Spinal cord (tissue), 10 donors: ENCODE measurements around the gene RIMBP2. TPM values are rescaled to one million over a fixed set of nuclear protein-coding genes. Genes with fewer than 3 reads are reported as not detected.

Experiments used
- DNase-seq, 6 donors: peaks; one replicate each; pipeline versions ENCODE4 v3.0.0 to v3.0.0-alpha.2; 2013 to 2015; ENCODE audit warnings: low spot score in 6 of 6, low read depth in 4 of 6
- H3K27ac ChIP-seq: one replicate; pipeline ENCODE4 v1.5.1; 2013; ENCODE audit warnings: low read depth, low read length, control low read depth
- H3K27me3 ChIP-seq: one replicate; pipeline ENCODE4 v1.6.1; 2013; ENCODE audit warnings: low read length; ENCODE audit not compliant: control insufficient read depth, insufficient read depth
- H3K36me3 ChIP-seq: one replicate; pipeline ENCODE4 v1.6.1; 2013; ENCODE audit warnings: low read length; ENCODE audit not compliant: control insufficient read depth, insufficient read depth
- H3K4me1 ChIP-seq: one replicate; pipeline ENCODE4 v1.6.1; 2013; ENCODE audit warnings: low read length; ENCODE audit not compliant: control insufficient read depth, insufficient read depth
- H3K4me3 ChIP-seq: one replicate; pipeline ENCODE4 v1.5.1; 2013; ENCODE audit warnings: low read depth, low read length, control low read depth
- H3K9me3 ChIP-seq: one replicate; pipeline ENCODE4 v1.6.1; 2013; ENCODE audit warnings: low read length; ENCODE audit not compliant: control insufficient read depth, insufficient read depth
- WGBS: methylation state at CpG from one replicate; pipeline ENCODE4 v1.1.5; 2013; ENCODE audit warnings: missing lambda C conversion rate; ENCODE audit not compliant: insufficient coverage; 5-methylcytosine and 5-hydroxymethylcytosine counted together
- polyA plus RNA-seq, 2 donors: library from polyadenylated mRNA; unstranded; fragments of 120-200 nt; gene quantifications; one replicate each; pipeline ENCODE4 v1.2.1, GENCODE V29; 2013; ENCODE audit not compliant: insufficient read length in 2 of 2
- total RNA-seq, 2 donors: library from RNA; depleted of rRNA in 1 of 2; stranded (reverse); fragments of 120-200 nt in 1 of 2; fragments of >200 nt in 1 of 2; gene quantifications; one replicate each; pipeline versions ENCODE4 v1.2.3 to v1.2.4, GENCODE V29; 2013 to 2014
- donor health status: healthy.

Gene RIMBP2
- total and polyA plus RNA-seq, 4 donors = 11.4 to 37.3 (median 27.5) TPM

DNA sequence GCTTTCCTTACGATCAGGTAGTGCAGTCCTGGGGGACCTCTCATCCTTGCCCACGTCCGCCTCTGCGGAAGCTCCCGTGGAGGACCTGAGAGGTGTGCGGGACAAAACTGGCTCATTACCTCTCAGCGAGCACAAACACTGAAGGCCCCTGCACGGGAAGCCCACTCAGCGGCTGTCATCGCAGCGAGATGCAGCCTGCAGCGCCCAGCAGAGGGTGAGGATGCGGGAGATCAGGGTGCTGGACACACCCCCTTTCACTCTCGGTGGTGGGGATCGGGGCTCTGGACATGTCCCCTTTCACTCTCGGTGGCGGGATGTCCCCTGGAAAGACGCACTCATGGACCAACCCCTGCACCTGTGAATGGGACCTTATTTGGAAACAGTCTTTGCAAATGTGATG is 266.8 kb downstream of the RIMBP2 start:
- WGBS = 85% methylated on average over 15 of the region's 18 CpGs
- no peak overlapping the region for H3K4me3 ChIP-seq
- no peaks in the 10 kb centered on the region for H3K4me1 ChIP-seq
- H3K36me3 ChIP-seq = peaks cover 75% of the 10 kb centered on the region
- no peaks in the 10 kb centered on the region for H3K9me3 ChIP-seq
- H3K27ac ChIP-seq = no peak overlapping the region
- H3K27me3 ChIP-seq = no peaks in the 10 kb centered on the region
- DNase-seq = no peak

DNA sequence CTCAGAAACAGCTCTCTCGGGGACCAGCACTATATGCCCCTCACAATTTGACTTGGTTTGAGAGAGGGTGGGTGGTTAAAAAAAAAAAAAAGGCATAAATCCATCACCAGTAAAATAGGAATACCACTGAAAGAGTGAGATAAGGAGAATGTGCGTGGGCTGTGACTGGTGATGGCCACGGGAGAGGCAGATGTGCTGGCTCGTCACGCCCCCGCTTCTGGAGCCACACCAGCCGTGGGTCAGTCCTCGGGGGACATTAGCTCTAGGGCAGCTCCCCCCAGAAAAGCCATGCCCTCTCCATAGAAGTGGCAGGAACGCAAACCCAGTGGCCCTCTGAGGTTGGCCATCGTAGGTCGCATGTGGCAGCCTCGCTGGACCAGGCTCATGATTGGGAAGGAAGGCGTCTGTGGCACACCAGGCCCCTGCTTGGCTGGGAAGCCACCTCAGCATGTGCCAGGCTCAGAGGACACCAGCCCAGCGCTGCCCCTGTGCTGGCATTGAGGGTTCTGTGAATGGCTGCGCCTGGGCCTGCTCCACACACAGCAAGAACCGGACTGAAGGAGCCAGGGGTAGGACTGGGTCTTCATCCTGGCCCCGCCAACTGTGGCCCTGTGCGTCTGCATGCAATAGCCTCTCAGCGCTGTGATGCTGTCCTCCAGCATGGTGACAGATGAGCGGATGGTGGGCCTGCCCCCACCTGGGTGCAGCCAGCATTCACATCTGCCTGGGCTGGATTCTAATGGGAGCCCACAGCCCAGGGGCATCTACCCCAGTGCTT is 267.9 kb downstream of the RIMBP2 start:
- Histone ChIP-seq H3K4me3 (no peak overlapping the region), H3K36me3 (peaks cover 75% of the 10 kb centered on the region), H3K9me3 (no peaks in the 10 kb centered on the region), H3K27ac (no peak overlapping the region), H3K27me3 (no peaks in the 10 kb centered on the region), H3K4me1 (no peaks in the 10 kb centered on the region)
- DNase-seq = no peak
- WGBS = 93% methylated on average over 18 of the region's 20 CpGs

DNA sequence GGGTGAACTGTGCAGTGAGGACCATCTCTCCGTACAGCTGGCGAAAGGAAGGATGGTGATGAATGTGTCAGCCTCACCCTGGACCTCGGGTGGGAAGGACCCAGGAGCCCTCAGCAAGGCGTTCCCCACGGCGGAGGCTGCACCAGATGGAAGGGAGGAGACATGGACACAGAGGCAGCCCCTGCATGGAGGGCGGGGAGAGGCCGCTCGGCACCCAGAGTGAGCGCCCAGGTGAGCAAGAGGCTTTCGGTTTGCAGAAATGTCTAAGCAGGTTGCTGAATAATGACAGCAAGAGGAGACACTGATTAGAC is 268.5 kb downstream of the RIMBP2 start:
- no peaks in the 10 kb centered on the region for H3K27me3 ChIP-seq
- WGBS = 98% methylated on average over 9 of the region's 11 CpGs
- H3K4me3 ChIP-seq = no peak overlapping the region
- H3K27ac ChIP-seq = no peak overlapping the region
- no peaks in the 10 kb centered on the region for H3K9me3 ChIP-seq
- H3K4me1 ChIP-seq = no peaks in the 10 kb centered on the region
- peaks cover 73% of the 10 kb centered on the region for H3K36me3 ChIP-seq
- DNase-seq = no peak

DNA sequence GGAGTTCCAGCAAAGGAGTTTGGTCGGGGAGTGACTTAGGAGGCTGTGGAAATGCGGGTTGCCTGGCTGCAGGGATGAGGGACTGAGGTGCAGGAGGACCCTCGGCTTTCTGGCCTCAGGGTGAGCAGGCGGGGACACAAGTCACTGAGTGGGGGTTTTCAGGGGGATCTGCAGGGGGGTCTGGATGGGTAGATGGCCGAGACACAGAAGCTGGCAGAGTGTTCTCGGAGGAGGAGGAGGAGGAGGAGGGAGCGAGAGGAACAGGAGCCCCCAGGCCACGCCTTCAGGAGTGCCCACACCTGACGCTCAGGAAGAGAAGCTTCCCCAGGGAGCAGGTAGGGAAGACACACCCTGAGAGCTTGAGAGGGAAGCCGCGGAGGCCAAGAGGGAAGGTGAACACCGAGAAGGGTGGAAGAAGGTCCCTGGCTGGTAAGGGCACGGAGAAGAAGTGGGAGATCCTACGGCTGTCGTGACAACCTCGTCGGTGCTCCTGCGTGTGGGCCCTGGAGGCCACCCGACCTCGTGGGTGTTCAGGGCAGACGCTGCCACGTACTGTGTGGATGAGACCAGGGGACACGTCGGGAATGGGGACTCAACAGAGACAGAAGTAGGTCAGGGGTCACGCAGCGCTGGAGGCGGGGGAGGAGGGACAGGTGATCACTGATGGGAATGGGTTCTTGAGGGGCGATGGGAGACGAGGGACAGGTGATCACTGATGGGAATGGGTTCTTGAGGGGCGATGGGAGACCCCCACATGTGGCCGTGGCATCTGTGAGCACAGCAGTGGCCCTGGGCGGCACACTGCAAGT is 269.0 kb downstream of the RIMBP2 start:
- WGBS = 90% methylated on average over 32 of the region's 32 CpGs
- Histone ChIP-seq H3K36me3 (peaks cover 73% of the 10 kb centered on the region), H3K27ac (no peak overlapping the region), H3K4me3 (no peak overlapping the region), H3K27me3 (no peaks in the 10 kb centered on the region), H3K4me1 (no peaks in the 10 kb centered on the region), H3K9me3 (no peaks in the 10 kb centered on the region)
- no peak for DNase-seq

DNA sequence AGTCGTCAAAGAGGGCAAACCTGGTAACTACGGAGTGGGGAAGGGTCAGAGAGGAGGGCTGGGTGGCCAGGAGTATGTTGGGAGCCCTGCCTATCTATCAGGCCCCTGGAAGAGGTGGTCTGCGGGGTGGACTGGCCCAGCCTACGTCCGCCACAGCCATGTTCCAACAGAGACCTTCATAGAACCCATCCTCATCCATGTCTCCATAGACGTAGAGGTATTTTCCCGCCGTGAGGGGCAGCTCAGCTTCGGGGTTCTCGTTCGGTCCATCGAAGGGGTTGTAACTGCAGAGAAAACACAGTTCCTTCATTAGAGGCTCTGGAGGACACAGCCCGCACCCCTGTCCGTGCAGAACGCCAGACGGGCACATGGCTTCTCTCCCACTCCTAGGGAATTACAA is 271.1 kb downstream of the RIMBP2 start:
- Histone ChIP-seq H3K9me3 (no peaks in the 10 kb centered on the region), H3K27me3 (no peaks in the 10 kb centered on the region), H3K4me3 (no peak overlapping the region), H3K4me1 (no peaks in the 10 kb centered on the region), H3K27ac (no peak overlapping the region), H3K36me3 (peaks cover 74% of the 10 kb centered on the region)
- no peak for DNase-seq
- 97% methylated on average over 10 of the region's 16 CpGs for WGBS

DNA sequence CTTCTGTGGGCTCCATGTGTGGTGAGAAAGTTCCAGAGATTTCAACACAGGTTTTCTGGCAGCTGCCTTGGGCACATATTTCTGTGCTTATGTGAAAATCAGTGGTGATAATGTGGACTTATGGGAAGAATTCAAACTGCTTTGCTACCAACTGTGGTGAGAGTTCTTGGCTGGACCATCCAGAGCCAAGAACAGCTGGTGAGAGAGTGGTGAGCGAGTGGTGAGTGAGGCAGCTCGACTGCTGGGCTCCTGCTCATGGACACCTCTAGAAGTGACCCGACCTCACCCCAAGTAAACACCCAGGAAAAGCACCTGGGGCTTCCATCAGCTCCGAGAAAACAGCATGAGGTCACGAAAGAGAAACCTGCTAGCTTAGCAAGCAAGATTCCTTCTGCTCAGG is 272.0 kb downstream of the RIMBP2 start:
- H3K27me3 ChIP-seq = no peaks in the 10 kb centered on the region
- no peaks in the 10 kb centered on the region for H3K4me1 ChIP-seq
- no peak for DNase-seq
- WGBS = 75% methylated on average over 5 of the region's 5 CpGs
- H3K9me3 ChIP-seq = no peaks in the 10 kb centered on the region
- H3K36me3 ChIP-seq = peaks cover 74% of the 10 kb centered on the region
- H3K27ac ChIP-seq = no peak overlapping the region
- H3K4me3 ChIP-seq = no peak overlapping the region

DNA sequence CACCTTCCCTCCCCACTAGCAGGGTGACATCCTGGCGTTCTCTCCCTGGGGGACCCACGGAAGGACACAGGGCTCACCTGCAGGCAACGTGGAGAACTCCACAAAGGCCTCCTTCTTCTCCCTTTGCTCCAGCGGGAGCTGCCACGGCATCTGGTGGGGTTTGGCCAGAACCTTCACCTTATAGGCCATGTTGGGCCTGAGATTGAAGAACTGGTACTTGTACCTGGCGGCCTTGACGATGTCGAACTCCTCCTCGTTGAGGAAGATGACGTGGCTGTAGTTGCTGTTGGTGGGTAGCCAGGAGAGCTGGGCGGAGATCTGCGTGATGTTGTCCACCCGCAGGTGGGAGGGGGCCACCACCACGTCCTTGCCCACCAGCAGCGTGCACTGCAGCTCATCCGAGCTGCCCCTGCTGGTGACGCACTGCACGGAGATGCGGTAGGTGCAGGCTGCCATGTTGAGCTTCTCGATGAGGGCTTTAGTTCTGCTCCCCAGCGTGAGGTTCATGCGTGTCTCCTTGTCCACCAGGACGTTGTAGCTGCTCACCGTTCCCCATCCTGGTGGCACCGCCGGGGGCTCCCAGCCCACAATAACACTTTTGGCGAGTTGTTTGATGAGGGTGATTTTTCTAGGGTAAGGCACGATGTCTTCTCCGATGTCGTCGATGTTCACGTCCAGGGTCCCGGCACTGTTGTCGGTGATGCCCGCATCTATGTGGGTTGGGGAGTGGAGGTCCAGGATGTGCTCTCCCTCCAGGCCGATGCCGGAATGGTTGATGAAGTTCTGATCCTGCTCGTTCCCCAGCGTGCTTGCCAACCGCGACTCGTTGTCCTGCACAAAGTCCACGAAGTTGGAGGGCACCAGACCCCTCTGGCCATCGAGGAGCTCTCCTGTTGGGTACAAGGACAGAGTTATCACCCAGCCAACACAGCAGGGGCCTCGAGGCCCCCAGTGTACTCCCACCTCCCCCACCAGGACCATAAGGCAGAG is 274.0 kb downstream of the RIMBP2 start:
- Histone ChIP-seq H3K4me3 (no peak overlapping the region), H3K36me3 (peaks cover 75% of the 10 kb centered on the region), H3K27ac (no peak overlapping the region), H3K4me1 (no peaks in the 10 kb centered on the region), H3K27me3 (no peaks in the 10 kb centered on the region), H3K9me3 (no peaks in the 10 kb centered on the region)
- no peak for DNase-seq
- 96% methylated on average over 42 of the region's 45 CpGs for WGBS

DNA sequence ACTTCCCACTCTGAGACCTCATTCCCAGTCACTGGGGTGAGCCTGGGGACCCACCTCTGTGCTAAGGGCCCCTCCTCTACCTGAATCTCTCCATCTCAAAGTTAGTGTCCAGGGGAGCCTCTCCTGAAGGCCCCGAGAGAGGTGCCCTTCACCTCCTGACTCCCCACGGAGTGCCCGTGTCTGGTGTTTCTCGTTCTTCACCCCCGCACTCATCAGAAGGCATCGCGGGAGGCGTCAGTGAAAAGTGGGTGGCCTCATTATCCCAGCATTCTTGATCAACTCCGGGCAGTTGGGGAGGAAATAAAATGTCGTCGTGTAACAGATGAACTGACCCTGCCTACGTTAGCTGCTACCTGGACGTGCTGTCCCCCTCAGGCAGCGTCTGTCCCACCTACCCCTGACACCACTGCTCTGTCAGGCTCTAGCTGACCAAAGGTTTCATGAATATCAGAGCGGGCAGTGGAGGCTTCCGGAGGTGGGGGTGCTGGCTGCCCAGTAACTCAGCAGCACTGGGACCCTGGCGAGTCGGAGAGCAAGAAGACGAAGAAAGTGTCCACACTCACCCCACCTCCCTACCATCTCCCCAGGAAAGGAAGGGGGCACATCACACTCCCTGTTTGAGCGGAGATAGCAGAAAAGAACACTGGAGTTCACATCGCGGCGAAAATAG is 275.6 kb downstream of the RIMBP2 start:
- WGBS = 94% methylated on average over 22 of the region's 23 CpGs
- DNase-seq = no peak
- Histone ChIP-seq H3K4me3 (no peak overlapping the region), H3K4me1 (no peaks in the 10 kb centered on the region), H3K9me3 (no peaks in the 10 kb centered on the region), H3K36me3 (peaks cover 80% of the 10 kb centered on the region), H3K27me3 (no peaks in the 10 kb centered on the region), H3K27ac (no peak overlapping the region)

DNA sequence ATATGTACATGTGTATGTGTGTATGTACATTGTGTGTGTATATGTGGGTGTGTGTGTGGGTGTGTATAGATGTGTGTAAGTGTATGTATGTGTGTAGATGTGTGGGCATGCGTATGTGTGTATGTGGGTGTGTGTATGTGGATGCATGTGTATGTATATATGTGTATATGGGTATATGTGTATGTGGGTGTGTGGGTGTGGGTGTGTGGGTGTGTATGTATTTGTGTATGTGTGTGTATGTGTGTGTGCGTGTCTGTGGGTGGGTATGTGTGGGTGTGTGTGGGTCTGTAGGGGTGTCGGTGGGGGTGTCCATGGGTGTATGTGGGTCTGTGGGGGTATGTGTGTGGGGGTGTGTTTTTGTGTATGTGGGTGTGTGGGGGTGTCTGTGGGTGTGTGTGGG is 276.8 kb downstream of the RIMBP2 start:
- Histone ChIP-seq H3K4me3 (no peak overlapping the region), H3K4me1 (no peaks in the 10 kb centered on the region), H3K36me3 (peaks cover 82% of the 10 kb centered on the region), H3K27ac (no peak overlapping the region), H3K27me3 (no peaks in the 10 kb centered on the region), H3K9me3 (no peaks in the 10 kb centered on the region)
- 100% methylated on average over 2 of the region's 3 CpGs for WGBS
- no peak for DNase-seq
